Sciatic nerve (tissue), 2 donors: Measurements from ENCODE around the gene RINL. TPM values are rescaled to one million over a fixed set of nuclear protein-coding genes. Genes with fewer than 3 reads are reported as not detected.
"Not testable (repeated sequence)": the region's sequence is repeated elsewhere in the genome, so short reads cannot be mapped to it uniquely, and the experiment has no call there.

Experiments
- ATAC-seq: fragments of 200-7000 bp; cut with Tn5 transposase; one replicate; pipeline ENCODE4 v1.9.1; 2020; ENCODE audit warnings: mild to moderate bottlenecking, moderate library complexity
- DNase-seq: peaks from one replicate; pipeline ENCODE4 v3.0.0-alpha.2; 2020; ENCODE audit warnings: low spot score
- intact Hi-C: fragments of 100-400 bp; cut with DNase I; formaldehyde crosslinking; loops from one replicate; pipeline ENCODE4 v1.14.2; 2022
- total RNA-seq: library from RNA; stranded (reverse); fragmentation: NEBNext Ultra II Directional; extraction: Animal tissue kit (Norgen Biotek cat#: 25700); gene quantifications from one replicate; pipeline ENCODE4 v1.2.1, GENCODE V29; 2021
- donor health status: DM: no; HTN: no; CAD: no.
- donor health status: DM: no; HTN: no; CAD: no.

RINL gene
- total RNA-seq, 1 donor from 2014 or later, result 9.6 TPM

DNA sequence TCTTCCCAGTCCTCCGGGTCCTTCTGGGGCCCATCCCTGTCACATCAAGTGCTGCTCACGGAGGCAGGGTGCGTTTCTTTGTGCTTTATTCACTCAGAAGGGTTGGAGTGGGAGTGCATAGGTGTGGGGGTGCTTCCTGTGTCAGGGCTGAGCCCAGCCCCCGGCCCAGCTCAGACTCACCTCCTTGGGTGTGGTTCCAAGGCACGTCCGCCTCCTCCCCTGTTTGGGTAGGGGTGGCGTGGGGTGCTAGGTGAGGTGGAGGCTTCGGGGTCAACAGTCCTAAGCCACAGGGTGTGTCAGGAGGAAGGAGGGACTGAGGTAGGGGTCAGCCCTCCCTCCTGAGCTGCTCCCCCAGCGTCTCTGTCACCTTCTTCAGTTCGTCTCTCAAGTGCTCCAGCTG is 30.8 kb upstream of the RINL start:
- ATAC-seq (no peak), DNase-seq (no peak)
- intact Hi-C loops, result no loop called here

- intact Hi-C loops, result no loop called here
- DNase-seq (no peak), ATAC-seq (no peak)
Observed at GRCh38 chr19:38907670-38908069, 29.6 kb upstream of the RINL start.

DNA sequence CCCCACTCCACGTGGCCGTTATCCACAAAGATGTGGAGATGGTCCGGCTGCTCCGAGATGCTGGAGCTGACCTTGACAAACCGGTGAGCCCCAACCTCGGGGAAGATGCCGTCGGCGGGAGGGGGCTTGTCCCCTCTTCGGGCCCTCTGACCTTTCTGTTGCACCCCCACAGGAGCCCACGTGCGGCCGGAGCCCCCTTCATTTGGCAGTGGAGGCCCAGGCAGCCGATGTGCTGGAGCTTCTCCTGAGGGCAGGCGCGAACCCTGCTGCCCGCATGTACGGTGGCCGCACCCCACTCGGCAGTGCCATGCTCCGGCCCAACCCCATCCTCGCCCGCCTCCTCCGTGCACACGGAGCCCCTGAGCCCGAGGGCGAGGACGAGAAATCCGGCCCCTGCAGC is 29.2 kb upstream of the RINL start:
- ATAC-seq (no peak), DNase-seq (no peak)
- intact Hi-C loops, result no loop called here

DNA sequence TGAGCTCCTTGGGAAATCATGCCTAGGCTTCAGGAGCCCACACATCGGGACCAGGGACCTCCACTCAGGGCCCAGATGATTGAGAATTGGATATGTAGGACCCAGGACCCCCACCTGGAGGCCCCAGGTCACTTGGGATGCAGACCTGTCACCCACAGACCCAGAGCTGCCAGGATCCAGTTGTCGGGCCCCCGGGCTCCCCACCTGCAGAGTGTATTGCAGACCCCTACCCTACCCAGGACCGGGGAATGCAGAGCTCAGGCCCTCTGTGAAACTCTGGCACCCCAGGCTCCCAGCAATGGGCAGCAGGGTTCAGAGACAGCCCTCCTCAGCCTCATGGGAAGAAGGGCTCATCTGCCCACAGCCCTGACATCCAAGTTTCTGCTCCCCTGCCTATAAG is 27.5 kb upstream of the RINL start:
- intact Hi-C loops, result loop anchor here (1.0 kb wide), 1 partner anchor 361 kb away; no protein-coding TSS in a partner anchor
- no peak for DNase-seq
- no peak for ATAC-seq

GRCh38 chr19:38904581-38905539 is 26.8 kb upstream of the RINL start:
- intact Hi-C loops, result loop anchor here (1.0 kb wide), 1 partner anchor 361 kb away; no protein-coding TSS in a partner anchor
- ATAC-seq, result no peak
- DNase-seq, result no peak

DNA sequence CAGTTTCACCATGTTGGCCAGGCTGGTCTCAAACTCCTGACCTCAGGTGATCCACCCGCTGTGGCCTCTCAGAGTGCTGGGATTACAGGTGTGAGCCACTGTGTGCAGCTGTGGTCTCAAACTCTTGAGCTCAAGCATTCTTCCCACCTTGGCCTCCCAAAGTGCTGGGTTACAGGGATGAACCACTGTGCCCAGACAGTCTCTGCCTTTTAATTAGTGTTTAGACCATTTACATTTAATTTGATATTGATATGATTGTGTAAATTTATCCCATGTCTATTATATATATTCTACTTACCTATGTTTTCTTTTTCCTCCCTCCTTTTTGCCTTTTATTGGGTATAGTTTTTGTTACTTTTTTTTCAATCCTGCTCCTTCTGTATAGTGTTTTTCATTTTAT is 23.6 kb upstream of the RINL start:
- ATAC-seq, result no peak
- DNase-seq, result no peak
- intact Hi-C loops, result no loop called here

DNA sequence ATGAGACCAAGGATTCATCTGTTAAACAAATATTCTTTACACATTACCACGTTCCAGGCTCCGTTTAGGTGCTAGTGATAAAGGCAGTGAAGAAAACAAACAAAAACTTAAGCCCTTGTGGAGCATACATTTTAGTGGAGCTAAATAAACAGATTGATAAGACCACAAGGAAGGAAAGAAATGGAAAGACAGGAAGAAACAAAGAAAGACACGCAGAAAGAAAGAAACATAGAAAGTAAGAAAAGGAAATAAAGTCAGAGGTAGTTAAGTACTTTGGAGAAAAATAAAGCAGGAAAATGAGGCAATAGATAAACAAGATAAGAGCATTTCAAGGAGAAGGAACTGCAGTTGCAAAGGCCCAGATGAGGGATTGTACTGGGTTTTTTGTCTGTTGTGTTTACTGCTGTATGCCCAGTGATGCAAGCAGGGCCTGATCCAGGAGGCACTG is 22.7 kb upstream of the RINL start:
- no peak for ATAC-seq
- intact Hi-C loops, result no loop called here
- no peak for DNase-seq

GRCh38 chr19:38900202-38900629 is 22.1 kb upstream of the RINL start:
- ATAC-seq, result no peak
- no peak for DNase-seq

GRCh38 chr19:38899447-38900201 is 21.5 kb upstream of the RINL start, which contains the start of the genes NFKBIB and SIRT2:
Gene NFKBIB (plus strand): TSS chr19:38899969. CDS start chr19:38900033, 64 bp downstream.
Gene SIRT2 (minus strand): TSS chr19:38899618. CDS start chr19:38899521, 97 bp downstream.
- DNase-seq (peak; percentile 99), ATAC-seq (peak; percentile 99)

More at GRCh38 chr19:38900202-38900629, 22.1 kb upstream of the RINL start:
- intact Hi-C loops, result no loop called here

DNA sequence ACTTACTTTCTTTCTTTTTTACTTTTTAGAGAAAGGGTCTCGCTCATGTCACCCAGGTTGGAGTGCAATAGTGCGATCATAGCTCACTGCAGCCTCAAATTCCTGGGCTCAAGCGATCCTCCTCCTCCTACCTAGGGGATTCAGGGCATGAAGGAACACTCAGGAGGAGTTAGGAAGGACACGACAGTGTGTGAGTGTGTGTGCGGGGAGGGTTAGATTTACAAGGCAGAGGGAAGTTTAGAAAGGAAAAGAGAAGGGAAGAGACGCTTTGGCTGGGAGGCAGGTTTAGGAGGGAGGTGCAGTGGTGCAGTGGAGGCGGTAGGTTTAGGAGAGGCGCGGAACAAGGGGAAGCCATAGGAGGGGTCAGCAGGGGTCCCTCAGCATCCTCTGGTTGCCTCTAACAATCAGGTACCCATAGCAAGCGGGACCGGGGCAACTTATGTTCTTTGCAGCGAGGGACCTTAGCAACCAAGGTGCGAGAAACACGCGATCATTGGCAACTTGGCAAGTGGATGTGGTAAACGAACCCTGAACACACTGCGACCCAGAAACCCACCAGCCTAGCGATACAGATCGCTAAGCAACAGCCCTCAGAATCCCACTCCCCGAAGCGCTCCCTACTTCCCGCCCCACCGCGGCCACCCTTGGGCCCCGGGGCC is 20.8 kb upstream of the RINL start:
- intact Hi-C loops, result no loop called here
- peak; percentile 8 for ATAC-seq
- DNase-seq, result no peak

More at GRCh38 chr19:38899447-38900201, 21.5 kb upstream of the RINL start, which contains the start of the genes NFKBIB and SIRT2:
- intact Hi-C loops, result no loop called here

GRCh38 chr19:38894968-38895367 is 16.9 kb upstream of the RINL start:
- DNase-seq (no peak), ATAC-seq (no peak)
- intact Hi-C loops, result no loop called here

GRCh38 chr19:38893341-38893771 is 15.3 kb upstream of the RINL start:
- ATAC-seq (no peak), DNase-seq (no peak)
- intact Hi-C loops, result no loop called here

DNA sequence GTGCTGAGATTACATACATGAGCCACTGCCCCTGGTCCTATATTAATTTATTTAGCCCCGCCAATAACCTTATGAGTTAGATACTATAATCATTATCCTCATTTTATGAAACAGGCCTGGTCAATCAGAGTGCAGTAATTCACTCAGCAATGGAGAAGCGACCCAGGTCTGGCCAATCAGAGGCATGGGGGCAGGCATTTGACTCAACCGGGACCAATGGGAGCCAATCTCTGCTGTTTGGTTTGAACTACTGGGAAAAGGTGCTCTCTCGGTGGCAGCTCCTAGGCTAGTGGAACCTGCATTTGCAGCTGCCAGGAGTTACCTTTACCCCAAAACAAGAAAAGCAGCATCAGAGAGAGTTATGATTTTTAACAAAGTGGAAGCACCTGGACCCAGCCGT is 14.8 kb upstream of the RINL start:
- intact Hi-C loops, result no loop called here
- DNase-seq, result no peak

GRCh38 chr19:38891771-38892170 is 13.7 kb upstream of the RINL start:
- intact Hi-C loops, result no loop called here
- ATAC-seq (no peak), DNase-seq (no peak)

More for the DNA sequence above, 14.8 kb upstream of the RINL start:
- no peak for ATAC-seq

DNA sequence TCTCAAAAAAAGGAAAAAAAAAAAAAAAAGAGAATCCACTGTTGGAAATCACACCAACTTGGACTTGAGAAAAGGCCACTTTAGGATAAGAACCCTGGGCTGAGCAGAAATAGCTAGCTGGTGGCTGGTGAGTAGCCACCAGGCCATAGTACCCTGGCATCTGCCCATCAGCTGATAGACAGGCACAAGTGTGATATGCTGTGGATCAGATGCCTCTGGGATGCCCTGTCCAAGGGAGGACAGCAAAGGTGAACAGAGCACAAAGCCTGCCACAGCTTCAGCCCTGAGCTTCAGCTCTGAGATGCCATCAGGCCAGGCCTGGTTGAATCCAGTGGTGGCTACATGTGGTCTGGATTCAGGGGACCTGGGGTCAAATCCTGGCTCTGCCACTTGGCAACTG is 12.6 kb upstream of the RINL start:
- ATAC-seq, result no peak
- intact Hi-C loops, result no loop called here
- DNase-seq, result no peak

DNA sequence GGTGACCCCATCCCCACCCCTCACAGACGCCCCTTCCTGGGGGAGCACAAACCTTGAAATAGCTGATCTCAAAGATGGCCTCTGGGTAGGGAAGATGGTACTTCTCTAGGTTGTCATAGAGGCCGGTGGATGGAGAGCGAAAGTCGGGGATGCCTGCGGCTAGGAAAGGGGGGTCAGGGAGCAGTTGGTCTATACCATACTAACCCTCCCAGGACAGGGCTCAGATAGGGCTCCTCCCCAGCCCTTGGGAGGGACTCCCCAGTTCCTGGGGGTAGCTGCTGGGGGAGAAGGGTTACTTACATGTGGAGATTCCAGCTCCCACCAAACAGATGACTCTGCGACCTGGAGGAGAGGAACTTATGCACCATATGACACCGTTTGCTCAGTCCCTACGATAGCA is 11.7 kb upstream of the RINL start:
- DNase-seq (no peak), ATAC-seq (no peak)
- intact Hi-C loops, result no loop called here

- ATAC-seq (no peak), DNase-seq (no peak)
- intact Hi-C loops, result no loop called here
Observed at GRCh38 chr19:38888876-38889275, 10.8 kb upstream of the RINL start.

DNA sequence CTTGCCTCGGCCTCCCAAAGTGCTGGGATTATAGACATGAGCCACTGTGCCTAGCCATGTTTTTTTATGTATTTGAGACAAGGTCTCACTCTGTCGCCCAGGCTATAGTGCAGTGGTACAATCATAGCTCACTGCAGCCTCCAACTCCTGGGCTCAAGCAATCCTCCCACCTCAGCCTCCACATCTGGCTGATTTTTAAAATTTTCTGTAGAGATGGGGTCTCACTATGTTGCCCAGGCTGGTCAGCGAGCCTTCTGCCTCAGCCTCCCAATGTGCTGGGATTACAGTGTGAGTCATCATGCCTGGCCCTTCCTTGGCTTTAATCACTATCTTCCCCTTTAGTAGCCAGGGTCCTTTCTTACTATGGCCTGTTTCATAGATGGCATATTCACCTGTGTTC is 6.6 kb upstream of the RINL start:
- DNase-seq, intact Hi-C loops, ATAC-seq: not testable (repeated sequence)

- ATAC-seq (no peak), DNase-seq (no peak)
- intact Hi-C loops, result no loop called here
Observed at GRCh38 chr19:38883286-38883685, 5.2 kb upstream of the RINL start.
